Trophoblast cell (in vitro differentiated cells and primary cell): ENCODE results near the gene OR10J1.
A peak's percentile ranks its signal among the peaks of the same experiment; 100 is the strongest.

Experiments used
- DNase-seq, 2 donors: peaks; one replicate each; pipeline ENCODE4 v3.0.0-alpha.2; 2016
- H2AFZ ChIP-seq: 2 replicates; pipeline ENCODE4 v1.6.1; 2013; ENCODE audit warnings: low read length, moderate library complexity, mild to moderate bottlenecking; ENCODE audit not compliant: insufficient read depth, poor library complexity
- H2AK5ac ChIP-seq: 2 replicates; pipeline ENCODE4 v1.6.1; 2013; ENCODE audit warnings: mild to moderate bottlenecking, low read length
- H2BK120ac ChIP-seq: 2 replicates; pipeline ENCODE4 v1.6.1; 2013; ENCODE audit warnings: low read length, mild to moderate bottlenecking, moderate library complexity; ENCODE audit not compliant: insufficient read depth, poor library complexity
- H2BK12ac ChIP-seq: 2 replicates; pipeline ENCODE4 v1.6.1; 2013; ENCODE audit warnings: mild to moderate bottlenecking, low read length, moderate library complexity
- H2BK5ac ChIP-seq: 2 replicates; pipeline ENCODE4 v1.6.1; 2013; ENCODE audit warnings: low read length, low read depth, moderate library complexity, mild to moderate bottlenecking; ENCODE audit not compliant: poor library complexity
- H3K14ac ChIP-seq: 2 replicates; pipeline ENCODE4 v1.6.1; 2013; ENCODE audit warnings: mild to moderate bottlenecking, low read length
- H3K18ac ChIP-seq: 2 replicates; pipeline ENCODE4 v1.6.1; 2013; ENCODE audit warnings: mild to moderate bottlenecking, low read length
- H3K23ac ChIP-seq: 2 replicates; pipeline ENCODE4 v1.6.1; 2013; ENCODE audit warnings: low read length
- H3K27ac ChIP-seq: 2 replicates; pipeline ENCODE4 v1.5.1; 2013; ENCODE audit warnings: low read depth, mild to moderate bottlenecking, inconsistent platforms, low read length, moderate library complexity
- H3K27me3 ChIP-seq: 2 replicates; pipeline ENCODE4 v1.6.1; 2013; ENCODE audit warnings: inconsistent platforms, mild to moderate bottlenecking, low read length, moderate library complexity; ENCODE audit not compliant: insufficient read depth
- H3K36me3 ChIP-seq, 2 experiments: 1 replicate in 1 of 2; 2 replicates in 1 of 2; pipeline ENCODE4 v1.6.1; 2013; ENCODE audit warnings: low read length in 2 of 2, mild to moderate bottlenecking in 2 of 2, moderate library complexity in 1 of 2; ENCODE audit not compliant: insufficient read depth in 2 of 2, control insufficient read depth in 1 of 2
- H3K4ac ChIP-seq: 2 replicates; pipeline ENCODE4 v1.6.1; 2013; ENCODE audit warnings: low read depth, mild to moderate bottlenecking, low read length, moderate library complexity
- H3K4me1 ChIP-seq, 2 experiments: 1 replicate in 1 of 2; 2 replicates in 1 of 2; pipeline ENCODE4 v1.6.1; 2013; ENCODE audit warnings: low read length in 2 of 2, mild to moderate bottlenecking in 2 of 2, moderate library complexity in 1 of 2; ENCODE audit not compliant: insufficient read depth in 2 of 2, control insufficient read depth in 1 of 2
- H3K4me2 ChIP-seq: 2 replicates; pipeline ENCODE4 v1.6.1; 2013; ENCODE audit warnings: inconsistent platforms, mild to moderate bottlenecking, low read length, moderate library complexity
- H3K4me3 ChIP-seq: 2 replicates; pipeline ENCODE4 v1.5.1; 2013; ENCODE audit warnings: mild to moderate bottlenecking, low read depth, low read length, inconsistent platforms
- H3K79me1 ChIP-seq: one replicate; pipeline ENCODE4 v1.6.1; 2013; ENCODE audit warnings: low read length
- H3K79me2 ChIP-seq: 2 replicates; pipeline ENCODE4 v1.6.1; 2013; ENCODE audit warnings: low read length, mild to moderate bottlenecking; ENCODE audit not compliant: control insufficient read depth, insufficient read depth, poor library complexity
- H3K9ac ChIP-seq: 2 replicates; pipeline ENCODE4 v1.6.1; 2013; ENCODE audit warnings: mild to moderate bottlenecking, low read length
- H3K9me3 ChIP-seq: 2 replicates; pipeline ENCODE4 v1.6.1; 2013; ENCODE audit warnings: low read depth, mild to moderate bottlenecking, control low read depth, inconsistent platforms, low read length; ENCODE audit not compliant: insufficient read depth
- H4K12ac ChIP-seq: 2 replicates; pipeline ENCODE4 v1.6.1; 2013; ENCODE audit warnings: low read depth, mild to moderate bottlenecking, low read length, moderate library complexity
- H4K8ac ChIP-seq: 2 replicates; pipeline ENCODE4 v1.6.1; 2013; ENCODE audit warnings: low read depth, mild to moderate bottlenecking, low read length, moderate library complexity
- H4K91ac ChIP-seq: one replicate; pipeline ENCODE4 v1.6.1; 2013; ENCODE audit warnings: low read depth, mild to moderate bottlenecking, low read length, moderate library complexity
- WGBS: extraction: QIAGEN DNeasy Blood & Tissue Kit; methylation state at CpG from one replicate; pipeline ENCODE4 v1.1.7; 2013; ENCODE audit warnings: missing lambda C conversion rate; ENCODE audit not compliant: insufficient read length, insufficient coverage; ENCODE audit errors: extremely low coverage; 5-methylcytosine and 5-hydroxymethylcytosine counted together

Gene OR10J1

GRCh38 chr1:159428536-159428935 is 11.0 kb upstream of the OR10J1 start:
- no peak for DNase-seq
- no peaks in the 10 kb centered on the region for H3K27me3 ChIP-seq
- H3K9me3 ChIP-seq = no peaks in the 10 kb centered on the region
- H3K27ac ChIP-seq = no peak overlapping the region
- H3K4me1 ChIP-seq = no peaks in the 10 kb centered on the region
- no peak overlapping the region for H3K18ac ChIP-seq
- H3K4ac ChIP-seq = no peak overlapping the region
- H2AFZ ChIP-seq = no peak overlapping the region
- H3K4me3 ChIP-seq = no peak overlapping the region
- no peaks in the 10 kb centered on the region for H3K79me1 ChIP-seq
- H2BK12ac ChIP-seq = no peak overlapping the region
- no CpG with 5 or more reads among the region's 3 CpGs for WGBS
- no peak overlapping the region for H4K8ac ChIP-seq
- no peak overlapping the region for H2AK5ac ChIP-seq
- H3K9ac ChIP-seq = no peak overlapping the region
- no peak overlapping the region for H3K23ac ChIP-seq
- H4K91ac ChIP-seq = no peak overlapping the region
- H3K14ac ChIP-seq = no peak overlapping the region
- H3K36me3 ChIP-seq = no peaks in the 10 kb centered on the region
- H2BK5ac ChIP-seq = no peak overlapping the region
- H3K4me2 ChIP-seq = no peak overlapping the region
- no peaks in the 10 kb centered on the region for H3K79me2 ChIP-seq
- H2BK120ac ChIP-seq = no peak overlapping the region
- no peak overlapping the region for H4K12ac ChIP-seq

- Histone ChIP-seq H3K14ac (no peak overlapping the region), H2BK5ac (no peak overlapping the region)
- no CpG with 5 or more reads among the region's 4 CpGs for WGBS
Measured at GRCh38 chr1:159429074-159429861, 10.3 kb upstream of the OR10J1 start.

GRCh38 chr1:159430985-159431384 is 8.5 kb upstream of the OR10J1 start:
- Histone ChIP-seq H4K12ac (no peak overlapping the region), H4K91ac (no peak overlapping the region), H2AFZ (no peak overlapping the region), H2AK5ac (no peak overlapping the region), H3K4ac (no peak overlapping the region), H4K8ac (no peak overlapping the region), H3K4me2 (no peak overlapping the region), H3K18ac (no peak overlapping the region), H2BK12ac (no peak overlapping the region), H3K79me1 (no peaks in the 10 kb centered on the region), H3K4me1 (no peaks in the 10 kb centered on the region), H2BK120ac (no peak overlapping the region), H3K27ac (no peak overlapping the region), H3K14ac (no peak overlapping the region), H3K9me3 (no peaks in the 10 kb centered on the region), H3K9ac (no peak overlapping the region), H2BK5ac (no peak overlapping the region), H3K4me3 (no peak overlapping the region), H3K36me3 (no peaks in the 10 kb centered on the region), H3K23ac (no peak overlapping the region), H3K27me3 (no peaks in the 10 kb centered on the region), H3K79me2 (no peaks in the 10 kb centered on the region)
- WGBS = no CpG with 5 or more reads among the region's 6 CpGs
- no peak for DNase-seq

More at GRCh38 chr1:159429074-159429861, 10.3 kb upstream of the OR10J1 start:
- Histone ChIP-seq H4K8ac (no peak overlapping the region), H3K27ac (no peak overlapping the region), H2AFZ (no peak overlapping the region), H3K79me1 (no peaks in the 10 kb centered on the region), H4K12ac (no peak overlapping the region), H3K4me2 (no peak overlapping the region), H4K91ac (no peak overlapping the region), H3K18ac (no peak overlapping the region), H3K36me3 (no peaks in the 10 kb centered on the region), H2BK12ac (no peak overlapping the region), H3K9ac (no peak overlapping the region), H2AK5ac (no peak overlapping the region), H3K4me1 (no peaks in the 10 kb centered on the region), H3K23ac (no peak overlapping the region), H3K79me2 (no peaks in the 10 kb centered on the region), H3K9me3 (no peaks in the 10 kb centered on the region), H3K4ac (no peak overlapping the region), H2BK120ac (no peak overlapping the region), H3K4me3 (no peak overlapping the region), H3K27me3 (no peaks in the 10 kb centered on the region)
- peak; percentile 8 to 50 for DNase-seq

- no peak within 1 kb of the TSS for H3K4ac ChIP-seq
- H3K79me1 ChIP-seq = no peaks in the 10 kb centered on the region
- H2BK12ac ChIP-seq = no peak within 1 kb of the TSS
- no peak within 1 kb of the TSS for H3K4me2 ChIP-seq
- no peaks in the 10 kb centered on the region for H3K4me1 ChIP-seq
- no peak within 1 kb of the TSS for H4K12ac ChIP-seq
- no peak within 1 kb of the TSS for H2BK120ac ChIP-seq
- no peak within 1 kb of the TSS for H2AFZ ChIP-seq
- H3K4me3 ChIP-seq = no peak within 1 kb of the TSS
- no peak within 1 kb of the TSS for H2AK5ac ChIP-seq
- no CpG with 5 or more reads among the region's 1 CpG for WGBS
- H3K9me3 ChIP-seq = no peaks in the 10 kb centered on the region
- no peaks in the 10 kb centered on the region for H3K27me3 ChIP-seq
- H3K18ac ChIP-seq = no peak within 1 kb of the TSS
- H2BK5ac ChIP-seq = no peak within 1 kb of the TSS
- no peak for DNase-seq
- H3K27ac ChIP-seq = no peak within 1 kb of the TSS
- H3K36me3 ChIP-seq = no peaks in the 10 kb centered on the region
- no peaks in the 10 kb centered on the region for H3K79me2 ChIP-seq
- no peak within 1 kb of the TSS for H3K14ac ChIP-seq
- no peak within 1 kb of the TSS for H3K23ac ChIP-seq
- H3K9ac ChIP-seq = no peak within 1 kb of the TSS
- H4K91ac ChIP-seq = no peak within 1 kb of the TSS
- H4K8ac ChIP-seq = no peak within 1 kb of the TSS
Measured at GRCh38 chr1:159431904-159432303, 7.6 kb upstream of the OR10J1 start, which contains the start of gene OR10J4. OR10J4 (plus strand) TSS chr1:159432204.
